MM.1S (cell line): ENCODE measurements around the gene POLD2.

Source experiments
- DNase-seq: peaks from one replicate; pipeline ENCODE4 v3.0.0-alpha.2; 2015
- H2AFZ ChIP-seq: fragments of 300-600 bp; sonication (generic); 2 replicates; pipeline ENCODE4 v1.6.0; 2016; ENCODE audit warnings: antibody characterized with exemption, low read length
- H3F3A ChIP-seq: fragments of 300-600 bp; sonication (generic); 2 replicates; pipeline ENCODE4 v1.6.1; 2016; ENCODE audit warnings: mild to moderate bottlenecking, antibody characterized with exemption, low read length, moderate library complexity, mixed read lengths; ENCODE audit not compliant: insufficient read depth
- H3K27ac ChIP-seq: fragments of 300-600 bp; sonication (generic); 2 replicates; pipeline ENCODE4 v1.5.1; 2016; ENCODE audit warnings: mild to moderate bottlenecking, low read length
- H3K27me3 ChIP-seq: fragments of 300-600 bp; sonication (generic); replicated peaks from 2 replicates; pipeline ENCODE4 v1.6.0; 2016; ENCODE audit warnings: low read length; ENCODE audit not compliant: insufficient read depth
- H3K36me3 ChIP-seq: fragments of 300-600 bp; sonication (generic); replicated peaks from 2 replicates; pipeline ENCODE4 v1.6.1; 2016; ENCODE audit warnings: mild to moderate bottlenecking, low read length, mixed read lengths; ENCODE audit not compliant: insufficient read depth
- H3K4me1 ChIP-seq: fragments of 300-600 bp; sonication (generic); 2 replicates; pipeline ENCODE4 v1.6.1; 2016; ENCODE audit warnings: low read length, mixed read lengths
- H3K4me2 ChIP-seq: fragments of 300-600 bp; sonication (generic); 2 replicates; pipeline ENCODE4 v1.6.0; 2016; ENCODE audit warnings: low read depth, low read length
- H3K4me3 ChIP-seq: fragments of 300-600 bp; sonication (generic); 2 replicates; pipeline ENCODE4 v1.5.1; 2016; ENCODE audit warnings: low read length, mixed read lengths
- H3K79me2 ChIP-seq: fragments of 300-600 bp; sonication (generic); 2 replicates; pipeline ENCODE4 v1.6.1; 2016; ENCODE audit warnings: mixed run types, low read length, mixed read lengths
- H3K9ac ChIP-seq: fragments of 300-600 bp; sonication (generic); 2 replicates; pipeline ENCODE4 v1.6.1; 2016; ENCODE audit warnings: low read length, mixed read lengths
- H3K9me2 ChIP-seq: fragments of 300-600 bp; sonication (generic); replicated peaks from 2 replicates; pipeline ENCODE4 v1.6.1; 2016; ENCODE audit warnings: mild to moderate bottlenecking, low read length, mixed read lengths; ENCODE audit not compliant: insufficient read depth
- H3K9me3 ChIP-seq: fragments of 300-600 bp; sonication (generic); replicated peaks from 2 replicates; pipeline ENCODE4 v1.6.1; 2016; ENCODE audit warnings: mild to moderate bottlenecking, low read length, mixed read lengths; ENCODE audit not compliant: insufficient read depth
- H4K20me1 ChIP-seq: fragments of 300-600 bp; sonication (generic); 2 replicates; pipeline ENCODE4 v1.6.1; 2016; ENCODE audit warnings: mild to moderate bottlenecking, low read length, moderate library complexity, mixed read lengths; ENCODE audit not compliant: insufficient read depth
- CTCF ChIP-seq: fragments of 300-600 bp; sonication (generic); IDR thresholded peaks from 2 replicates; pipeline ENCODE4 v1.5.1; 2016; ENCODE audit warnings: antibody characterized with exemption, low read length, mixed read lengths
- EZH2 ChIP-seq: fragments of 300-600 bp; sonication (generic); optimal IDR thresholded peaks from 2 replicates; pipeline ENCODE3; 2017; ENCODE audit warnings: low read depth, mild to moderate bottlenecking, antibody characterized with exemption, low read length, mixed read lengths
- EZH2phosphoT487 ChIP-seq: fragments of 300-600 bp; sonication (generic); IDR thresholded peaks from 2 replicates; pipeline ENCODE4 v1.6.1; 2018; ENCODE audit warnings: antibody characterized with exemption, low read length

The POLD2 gene

GRCh38 chr7:44119829-44120380, 3.4 kb downstream of the POLD2 start:
- Histone ChIP-seq H3K9ac (no peak overlapping the region), H3K36me3 (peaks cover 4% of the 10 kb centered on the region; the same call in 1 of the 2 replicates), H3K27me3 (no peaks in the 10 kb centered on the region), H3F3A (no peaks in the 10 kb centered on the region), H3K4me2 (no peak overlapping the region), H3K4me3 (no peak overlapping the region), H3K9me2 (no peaks in the 10 kb centered on the region), H4K20me1 (no peaks in the 10 kb centered on the region), H3K9me3 (no peaks in the 10 kb centered on the region), H3K4me1 (peaks cover 13% of the 10 kb centered on the region), H3K27ac (no peak overlapping the region), H3K79me2 (peaks cover 44% of the 10 kb centered on the region), H2AFZ (no peak overlapping the region)
- DNase-seq = no peak
- no peak for TF ChIP-seq EZH2
- TF ChIP-seq CTCF = no peak
- TF ChIP-seq EZH2phosphoT487 = no peak

GRCh38 chr7:44117801-44118429, 5.4 kb downstream of the POLD2 start:
- H3K36me3 ChIP-seq = peaks cover 4% of the 10 kb centered on the region; the same call in 1 of the 2 replicates
- H3K9ac ChIP-seq = no peak overlapping the region
- H3K9me3 ChIP-seq = no peaks in the 10 kb centered on the region
- H2AFZ ChIP-seq = no peak overlapping the region
- TF ChIP-seq EZH2 = no peak
- no peak for TF ChIP-seq EZH2phosphoT487
- no peak for TF ChIP-seq CTCF
- H3K79me2 ChIP-seq = peaks cover 40% of the 10 kb centered on the region
- no peaks in the 10 kb centered on the region for H3F3A ChIP-seq
- no peak for DNase-seq
- H4K20me1 ChIP-seq = no peaks in the 10 kb centered on the region
- H3K4me1 ChIP-seq = peaks cover 9% of the 10 kb centered on the region
- H3K9me2 ChIP-seq = no peaks in the 10 kb centered on the region
- H3K27me3 ChIP-seq = no peaks in the 10 kb centered on the region
- H3K27ac ChIP-seq = no peak overlapping the region
- no peak overlapping the region for H3K4me3 ChIP-seq
- H3K4me2 ChIP-seq = no peak overlapping the region

- Histone ChIP-seq H3K9ac (no peak overlapping the region), H3K79me2 (peaks cover 31% of the 10 kb centered on the region), H2AFZ (no peak overlapping the region), H3K9me2 (no peaks in the 10 kb centered on the region), H3K4me1 (peaks cover 7% of the 10 kb centered on the region; the same call in 1 of the 2 replicates), H3K9me3 (no peaks in the 10 kb centered on the region), H3K27me3 (no peaks in the 10 kb centered on the region), H3F3A (no peaks in the 10 kb centered on the region), H3K4me3 (no peak overlapping the region), H4K20me1 (no peaks in the 10 kb centered on the region), H3K4me2 (no peak overlapping the region), H3K27ac (no peak overlapping the region), H3K36me3 (peaks cover 4% of the 10 kb centered on the region; the same call in 1 of the 2 replicates)
- no peak for DNase-seq
- TF ChIP-seq EZH2phosphoT487 (no peak), CTCF (no peak), EZH2 (no peak)
These were observed 6.3 kb downstream of the POLD2 start for GRCh38 chr7:44116789-44117666.
